HL-60 (cell line): ENCODE data around the gene GOLT1A.

Experiments
- DNase-seq, 2 experiments: peaks; one replicate each; pipeline ENCODE4 v3.0.0-alpha.2; 2010 to 2020; ENCODE audit warnings: low read depth in 1 of 2, low spot score in 1 of 2
- H3K27ac ChIP-seq: fragments of 250-450 bp; sonication (Bioruptor Pico); replicated peaks from 2 replicates; pipeline ENCODE4 v1.5.1; 2020; ENCODE audit warnings: mild to moderate bottlenecking, moderate library complexity
- H3K27me3 ChIP-seq: fragments of 250-450 bp; sonication (Bioruptor Pico); 2 replicates; pipeline ENCODE4 v1.5.1; 2021; ENCODE audit warnings: mild to moderate bottlenecking, moderate library complexity; ENCODE audit not compliant: insufficient read depth, poor library complexity, severe bottlenecking
- H3K4me3 ChIP-seq: replicated peaks from 2 replicates; pipeline ENCODE4 v1.5.1; 2011; ENCODE audit warnings: mild to moderate bottlenecking, control low read depth, low read length; ENCODE audit not compliant: insufficient read depth
- CTCF ChIP-seq: IDR thresholded peaks from one replicate; pipeline ENCODE4 v1.5.1; 2011; ENCODE audit warnings: low read length, control low read depth, inconsistent platforms; ENCODE audit not compliant: insufficient read depth
- GABPA ChIP-seq: IDR thresholded peaks from 2 replicates; pipeline ENCODE4 v1.6.1; 2012; ENCODE audit warnings: low read depth
- POLR2AphosphoS5 ChIP-seq: IDR thresholded peaks from 2 replicates; pipeline ENCODE4 v1.6.1; 2012; ENCODE audit warnings: low read depth
- REST ChIP-seq: IDR thresholded peaks from 2 replicates; pipeline ENCODE4 v1.6.1; 2012; ENCODE audit warnings: low read depth; ENCODE audit not compliant: insufficient replicate concordance
- SPI1 ChIP-seq: IDR thresholded peaks from 2 replicates; pipeline ENCODE4 v1.6.1; 2012; ENCODE audit warnings: low read depth, mild to moderate bottlenecking, borderline replicate concordance

GOLT1A gene

GRCh38 chr1:204257446-204257845 is 43.7 kb upstream of the GOLT1A start:
- no peak for DNase-seq
- TF ChIP-seq SPI1 (no peak), CTCF (no peak), REST (no peak), GABPA (no peak), POLR2AphosphoS5 (no peak)
- Histone ChIP-seq H3K4me3 (no peak overlapping the region), H3K27me3 (no peaks in the 10 kb centered on the region), H3K27ac (no peak overlapping the region)

GRCh38 chr1:204256531-204256930 is 42.7 kb upstream of the GOLT1A start:
- no peak for TF ChIP-seq CTCF
- TF ChIP-seq GABPA, result no peak
- TF ChIP-seq REST, result no peak
- no peak for TF ChIP-seq SPI1
- TF ChIP-seq POLR2AphosphoS5, result no peak
- no peak for DNase-seq
- H3K27ac ChIP-seq, result no peak overlapping the region
- H3K27me3 ChIP-seq, result no peaks in the 10 kb centered on the region
- no peak overlapping the region for H3K4me3 ChIP-seq

GRCh38 chr1:204255966-204256365 is 42.2 kb upstream of the GOLT1A start:
- no peak for DNase-seq
- Histone ChIP-seq H3K27ac (no peak overlapping the region), H3K27me3 (no peaks in the 10 kb centered on the region), H3K4me3 (no peak overlapping the region)
- TF ChIP-seq CTCF, result no peak
- no peak for TF ChIP-seq SPI1
- no peak for TF ChIP-seq REST
- TF ChIP-seq GABPA, result no peak
- no peak for TF ChIP-seq POLR2AphosphoS5
